GM19372 (cell line): ENCODE data around the gene WBP1L.
"Not testable (repeated sequence)": the region's sequence is repeated elsewhere in the genome, so short reads cannot be mapped to it uniquely, and the experiment has no call there.

Source experiments
- ATAC-seq: cut with Tn5 transposase; IDR thresholded peaks from one replicate; pipeline ENCODE4 v1.9.1; 2021; ENCODE audit warnings: mild to moderate bottlenecking, low read depth, moderate library complexity; ENCODE audit not compliant: unreplicated experiment

The WBP1L gene

GRCh38 chr10:102832987-102833386 lies 89.2 kb downstream of the WBP1L start:
- ATAC-seq = no peak

DNA sequence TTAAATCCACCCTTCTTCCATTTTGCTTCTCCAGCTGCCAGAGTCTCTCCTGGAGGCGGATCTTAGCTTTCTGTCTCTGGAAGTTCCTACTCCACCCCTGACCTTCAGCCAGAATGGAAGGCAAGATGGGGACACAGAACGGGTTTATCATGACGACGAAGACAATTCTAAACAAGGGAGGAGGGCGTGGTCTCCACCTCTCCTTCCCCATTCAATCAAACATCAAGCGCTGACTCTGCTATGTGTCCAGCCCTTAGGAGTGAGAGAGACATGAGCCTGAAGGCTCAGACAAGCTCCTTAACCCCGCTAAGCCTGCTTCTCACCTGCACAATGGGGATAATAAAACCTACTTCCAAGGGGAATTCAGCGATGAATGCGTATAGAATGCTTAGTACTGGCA lies 90.4 kb downstream of the WBP1L start:
- ATAC-seq = no peak

GRCh38 chr10:102835007-102835482 lies 91.3 kb downstream of the WBP1L start:
- no peak for ATAC-seq

GRCh38 chr10:102837230-102837721 lies 93.5 kb downstream of the WBP1L start, which contains the start of gene CYP17A1:
TSS of gene CYP17A1 (minus strand) at chr10:102837413. CDS start at chr10:102837361, 52 bp downstream.
- no peak for ATAC-seq

- ATAC-seq = not testable (repeated sequence)
Measured at GRCh38 chr10:102838276-102838927, 94.7 kb downstream of the WBP1L start.

DNA sequence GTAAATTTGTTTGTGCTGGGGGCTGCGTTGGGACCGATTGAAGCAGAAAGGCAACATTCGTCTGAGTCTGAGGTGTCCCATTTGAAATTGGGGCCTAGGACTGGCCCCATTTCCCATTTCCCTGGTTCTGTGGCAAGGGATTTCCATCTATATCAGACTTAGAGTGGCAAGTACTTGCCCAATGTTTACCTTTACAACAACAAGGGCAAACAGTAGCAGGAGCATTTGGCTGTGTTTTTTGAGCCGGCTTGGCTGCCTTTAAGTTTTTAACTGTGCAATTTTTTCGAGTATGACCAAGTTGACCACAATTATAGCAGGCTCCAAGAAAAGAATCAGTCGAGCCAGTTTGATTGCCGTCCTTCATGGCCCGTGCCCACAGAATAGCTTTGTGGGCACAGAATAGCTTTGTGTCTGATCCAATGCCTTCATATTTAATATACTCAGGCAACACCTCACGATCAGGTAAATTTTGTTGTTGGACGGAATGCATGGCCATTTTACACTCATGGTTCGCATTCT lies 98.1 kb downstream of the WBP1L start:
- no peak for ATAC-seq

- not testable (repeated sequence) for ATAC-seq
Measured at GRCh38 chr10:102843139-102843538, 99.4 kb downstream of the WBP1L start.

GRCh38 chr10:102844190-102844776 lies 100.5 kb downstream of the WBP1L start:
- ATAC-seq = not testable (repeated sequence)

GRCh38 chr10:102845352-102845902 lies 101.7 kb downstream of the WBP1L start:
- no peak for ATAC-seq

- ATAC-seq = no peak
Measured at GRCh38 chr10:102850025-102850518, 106.3 kb downstream of the WBP1L start.

DNA sequence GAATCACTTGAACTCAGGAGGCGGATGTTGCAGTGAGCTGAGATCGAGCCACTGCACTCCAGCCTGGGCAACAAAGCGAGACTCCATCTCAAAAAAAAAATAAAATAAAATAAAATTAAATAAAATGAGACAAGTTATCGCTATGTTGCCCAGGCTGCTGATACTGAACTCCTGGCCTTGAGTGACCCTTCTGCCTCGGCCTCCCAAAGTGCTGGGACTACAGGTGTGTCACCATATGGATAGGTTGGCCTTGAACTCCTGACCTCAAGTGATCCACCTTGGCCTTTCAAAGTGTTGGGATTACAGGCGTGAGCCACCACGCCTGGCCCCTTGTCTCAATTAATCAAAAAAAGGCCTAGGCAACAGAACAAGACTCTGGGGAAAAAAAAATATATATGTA lies 109.5 kb downstream of the WBP1L start:
- not testable (repeated sequence) for ATAC-seq

- ATAC-seq = not testable (repeated sequence)
Measured at GRCh38 chr10:102855731-102856436, 112.1 kb downstream of the WBP1L start.

GRCh38 chr10:102856758-102857424 lies 113.1 kb downstream of the WBP1L start:
- ATAC-seq = no peak

DNA sequence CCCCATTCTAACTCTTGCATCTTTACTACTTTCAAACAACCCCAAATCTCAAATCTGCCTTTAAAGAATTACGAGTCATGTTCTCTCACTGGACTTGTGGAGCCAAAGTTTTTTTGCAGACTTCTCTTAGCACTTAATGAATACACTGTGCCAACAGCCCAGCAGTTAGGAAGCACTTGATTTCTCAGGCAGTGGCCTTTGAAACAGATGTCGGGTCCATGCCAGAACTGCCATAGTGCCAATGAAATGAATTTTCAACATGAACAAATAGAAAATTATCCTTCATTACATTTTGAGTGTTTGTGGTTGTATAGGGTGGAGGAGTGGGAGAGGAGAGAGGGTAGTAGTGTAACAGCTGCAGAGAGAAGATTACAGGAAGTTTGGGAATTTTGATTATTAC lies 116.2 kb downstream of the WBP1L start:
- ATAC-seq = no peak

GRCh38 chr10:102863660-102864059 lies 119.9 kb downstream of the WBP1L start:
- no peak for ATAC-seq

GRCh38 chr10:102865620-102866019 lies 121.9 kb downstream of the WBP1L start:
- no peak for ATAC-seq
